ENCODE data around the gene HSPG2. TPM values are rescaled to one million over a fixed set of nuclear protein-coding genes. Genes with fewer than 3 reads are reported as not detected.

Gene HSPG2
- total and polyA plus RNA-seq, 2 of the 13 experiments (the other 11 are each of a cell fraction or from before 2014, with no cell fraction given), result 9.1 to 13.1 TPM

DNA sequence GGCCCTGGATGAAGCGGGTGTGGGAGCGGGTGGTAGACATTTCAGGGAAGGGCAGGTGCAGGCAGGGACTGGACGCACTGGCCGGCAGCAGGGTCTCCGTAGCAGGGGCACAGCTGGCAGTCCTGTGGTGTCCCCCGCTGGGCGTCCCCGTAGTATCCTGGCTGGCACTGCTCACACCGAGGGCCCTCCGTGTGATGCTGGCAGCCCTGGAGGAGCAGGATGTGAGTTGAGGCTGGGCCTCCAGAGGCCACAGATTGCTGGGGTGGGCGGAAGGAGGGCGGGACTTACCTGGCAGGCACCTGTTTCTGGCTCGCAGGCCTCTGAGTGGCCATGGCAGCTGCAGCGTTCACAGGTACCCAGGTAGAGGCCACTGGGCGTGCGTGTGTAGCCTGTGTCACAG is 62.8 kb downstream of the HSPG2 start:
- no TSS peak for BruUV-seq (replicated peaks)
- CTCF ChIA-PET (ENCODE audit: low intra/inter-chr PET ratio, low total read pairs), result no interaction called here
- POLR2A ChIA-PET, result no interaction called here

GRCh38 chr1:21873761-21874160 is 63.3 kb downstream of the HSPG2 start:
- TF ChIP-seq MTF2 (CRISPR knock-in tag; IDR thresholded peaks at IDR 0.05; ENCODE audit: borderline replicate concordance) (no peak), GPN1 (CRISPR knock-in tag; IDR thresholded peaks at IDR 0.05; ENCODE audit: borderline replicate concordance) (no peak), GZF1 (CRISPR knock-in tag; IDR thresholded peaks at IDR 0.05) (no peak), THAP8 (CRISPR knock-in tag; IDR thresholded peaks at IDR 0.05; ENCODE audit: borderline replicate concordance) (no peak), TARDBP (CRISPR knock-in tag; IDR thresholded peaks at IDR 0.05) (no peak), KLF16 (CRISPR knock-in tag; IDR thresholded peaks at IDR 0.05) (no peak), ARID3A (IDR thresholded peaks at IDR 0.05; ENCODE audit: low read depth, low read length) (no peak), HDAC6 (IDR thresholded peaks at IDR 0.05; ENCODE audit: low read depth, low read length) (no peak), KDM1A (CRISPR knock-in tag; IDR thresholded peaks at IDR 0.05) (no peak)
- TF ChIP-seq, protein P1, sequence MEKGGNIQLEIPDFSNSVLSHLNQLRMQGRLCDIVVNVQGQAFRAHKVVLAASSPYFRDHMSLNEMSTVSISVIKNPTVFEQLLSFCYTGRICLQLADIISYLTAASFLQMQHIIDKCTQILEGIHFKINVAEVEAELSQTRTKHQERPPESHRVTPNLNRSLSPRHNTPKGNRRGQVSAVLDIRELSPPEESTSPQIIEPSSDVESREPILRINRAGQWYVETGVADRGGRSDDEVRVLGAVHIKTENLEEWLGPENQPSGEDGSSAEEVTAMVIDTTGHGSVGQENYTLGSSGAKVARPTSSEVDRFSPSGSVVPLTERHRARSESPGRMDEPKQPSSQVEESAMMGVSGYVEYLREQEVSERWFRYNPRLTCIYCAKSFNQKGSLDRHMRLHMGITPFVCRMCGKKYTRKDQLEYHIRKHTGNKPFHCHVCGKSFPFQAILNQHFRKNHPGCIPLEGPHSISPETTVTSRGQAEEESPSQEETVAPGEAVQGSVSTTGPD (CRISPR knock-in tag; IDR thresholded peaks at IDR 0.05), result no peak
- ATAC-seq (no peak), DNase-seq (ENCODE audit: low spot score) (no peak), FAIRE-seq (no peak)
- Histone ChIP-seq H3K36me3 (replicated peaks in 1 of 2; ENCODE audit: control insufficient read depth in 1 of 2, insufficient read depth in 2 of 2, low read length in 2 of 2) (peaks cover 24 to 42% of the 10 kb centered on the region in 2 experiments), H3K4me3 (replicated peaks in 1 of 3; ENCODE audit: insufficient read depth in 1 of 3, low read depth in 2 of 3, low read length in 3 of 3) (no peak overlapping the region), H3K27me3 (ENCODE audit: control insufficient read depth in 1 of 2, insufficient read depth in 2 of 2, low read length in 2 of 2) (no peaks in the 10 kb centered on the region), H3K9me3 (ENCODE audit: low read length) (no peaks in the 10 kb centered on the region), H3K9ac (ENCODE audit: insufficient read depth, low read depth, low read length) (no peak overlapping the region), H3K27ac (ENCODE audit: extremely low read length, insufficient read depth, low read length) (no peak overlapping the region), H3K79me2 (ENCODE audit: insufficient read depth, low read length) (no peaks in the 10 kb centered on the region), H2AFZ (ENCODE audit: low read length) (no peak overlapping the region), H3K4me1 (ENCODE audit: insufficient read depth, low read length) (peaks cover 13% of the 10 kb centered on the region), H3K4me2 (ENCODE audit: low read depth, low read length) (no peak overlapping the region), H4K20me1 (ENCODE audit: insufficient read depth, low read length) (no peaks in the 10 kb centered on the region; the same call in 1 of the 2 replicates)
- 100% methylated on average over 5 of the region's 10 CpGs for WGBS (ENCODE audit: low lambda C conversion rate)
- in situ Hi-C loops (cut with HindIII; ENCODE audit: extremely low pct_ligation_motif_present, low pct_unique_long_range_greater_than_20kb), result no loop called here
- ChIA-PET POLR2A (no interaction called here), CTCF (ENCODE audit: low intra/inter-chr PET ratio, low total read pairs) (no interaction called here)
- BruUV-seq (replicated peaks), result no TSS peak
- intact Hi-C loops (cut with micrococcal nuclease; ENCODE audit: unreplicated experiment), result no loop called here

More for the DNA sequence above, 62.8 kb downstream of the HSPG2 start:
- Histone ChIP-seq H3K27ac (ENCODE audit: extremely low read length, insufficient read depth, low read length) (no peak overlapping the region), H3K27me3 (ENCODE audit: control insufficient read depth in 1 of 2, insufficient read depth in 2 of 2, low read length in 2 of 2) (no peaks in the 10 kb centered on the region), H3K4me3 (replicated peaks in 1 of 3; ENCODE audit: insufficient read depth in 1 of 3, low read depth in 2 of 3, low read length in 3 of 3) (no peak overlapping the region), H3K4me1 (ENCODE audit: insufficient read depth, low read length) (peaks cover 8% of the 10 kb centered on the region), H3K36me3 (replicated peaks in 1 of 2; ENCODE audit: control insufficient read depth in 1 of 2, insufficient read depth in 2 of 2, low read length in 2 of 2) (peaks cover 27 to 42% of the 10 kb centered on the region in 2 experiments), H2AFZ (ENCODE audit: low read length) (no peak overlapping the region), H3K9ac (ENCODE audit: insufficient read depth, low read depth, low read length) (no peak overlapping the region), H3K79me2 (ENCODE audit: insufficient read depth, low read length) (no peaks in the 10 kb centered on the region), H4K20me1 (ENCODE audit: insufficient read depth, low read length) (no peaks in the 10 kb centered on the region; the same call in 1 of the 2 replicates), H3K4me2 (ENCODE audit: low read depth, low read length) (no peak overlapping the region), H3K9me3 (ENCODE audit: low read length) (no peaks in the 10 kb centered on the region)
- in situ Hi-C loops (cut with HindIII; ENCODE audit: extremely low pct_ligation_motif_present, low pct_unique_long_range_greater_than_20kb), result no loop called here
- no peak for ATAC-seq
- intact Hi-C loops (cut with micrococcal nuclease; ENCODE audit: unreplicated experiment), result no loop called here
- 98% methylated on average over 9 of the region's 16 CpGs for WGBS (ENCODE audit: low lambda C conversion rate)
- no peak for DNase-seq (ENCODE audit: low spot score)
- FAIRE-seq, result no peak
- TF ChIP-seq CSRNP2 (CRISPR knock-in tag; conservative IDR thresholded peaks at IDR 0.05; ENCODE audit: low read depth) (no peak), SRY (CRISPR knock-in tag; IDR thresholded peaks at IDR 0.05) (no peak), JARID2 (CRISPR knock-in tag; IDR thresholded peaks at IDR 0.05; ENCODE audit: insufficient replicate concordance) (no peak)
